Thymus (tissue), 11 donors: ENCODE data around the gene HECW1. TPM values are rescaled to one million over a fixed set of nuclear protein-coding genes. Genes with fewer than 3 reads are reported as not detected.

ENCODE experiments used
- DNase-seq, 9 donors: peaks; one replicate each; pipeline ENCODE4 v3.0.0-alpha.2; 2013; ENCODE audit warnings: low spot score in 9 of 9, low read depth in 6 of 9, missing footprints in 1 of 9
- H3K27ac ChIP-seq, 2 donors: one replicate each; pipeline ENCODE4 v1.5.1; 2013; ENCODE audit warnings: control low read depth in 1 of 2, low read depth in 1 of 2, low read length in 1 of 2, mild to moderate bottlenecking in 1 of 2, moderate library complexity in 1 of 2
- H3K27me3 ChIP-seq, 2 donors: one replicate each; pipeline ENCODE4 v1.5.1; 2013; ENCODE audit warnings: low read length in 1 of 2; ENCODE audit not compliant: control insufficient read depth in 2 of 2, insufficient read depth in 1 of 2
- H3K36me3 ChIP-seq, 2 donors: one replicate each; pipeline ENCODE4 v1.5.1; 2013; ENCODE audit warnings: low read length in 1 of 2, mild to moderate bottlenecking in 1 of 2, moderate library complexity in 1 of 2; ENCODE audit not compliant: control insufficient read depth in 2 of 2, insufficient read depth in 2 of 2
- H3K4me1 ChIP-seq, 2 donors: one replicate each; pipeline ENCODE4 v1.5.1; 2013; ENCODE audit warnings: low read length in 2 of 2; ENCODE audit not compliant: control insufficient read depth in 2 of 2, insufficient read depth in 2 of 2
- H3K4me3 ChIP-seq, 2 donors: one replicate each; pipeline ENCODE4 v1.5.1; 2013; ENCODE audit warnings: low read length in 2 of 2, control low read depth in 1 of 2, mild to moderate bottlenecking in 1 of 2
- H3K9me3 ChIP-seq, 2 donors: one replicate each; pipeline ENCODE4 v1.5.1; 2013; ENCODE audit warnings: low read length in 1 of 2, mild to moderate bottlenecking in 1 of 2; ENCODE audit not compliant: control insufficient read depth in 2 of 2, insufficient read depth in 1 of 2
- WGBS: extraction: QIAGEN DNeasy Blood & Tissue Kit; methylation state at CpG from one replicate; pipeline ENCODE4 v1.1.7; 2013; 5-methylcytosine and 5-hydroxymethylcytosine counted together
- polyA plus RNA-seq: library from polyadenylated mRNA; stranded (reverse); fragments of 200-250 nt; gene quantifications from one replicate; pipeline ENCODE4 v1.2.3, GENCODE V29; 2013
- total RNA-seq: library from RNA; stranded (reverse); fragments of 120-200 nt; gene quantifications from one replicate; pipeline ENCODE4 v1.2.4, GENCODE V29; 2013
- donor health status: healthy.

The HECW1 gene
- total and polyA plus RNA-seq, 2 donors = 0.05 to 0.23 TPM

DNA sequence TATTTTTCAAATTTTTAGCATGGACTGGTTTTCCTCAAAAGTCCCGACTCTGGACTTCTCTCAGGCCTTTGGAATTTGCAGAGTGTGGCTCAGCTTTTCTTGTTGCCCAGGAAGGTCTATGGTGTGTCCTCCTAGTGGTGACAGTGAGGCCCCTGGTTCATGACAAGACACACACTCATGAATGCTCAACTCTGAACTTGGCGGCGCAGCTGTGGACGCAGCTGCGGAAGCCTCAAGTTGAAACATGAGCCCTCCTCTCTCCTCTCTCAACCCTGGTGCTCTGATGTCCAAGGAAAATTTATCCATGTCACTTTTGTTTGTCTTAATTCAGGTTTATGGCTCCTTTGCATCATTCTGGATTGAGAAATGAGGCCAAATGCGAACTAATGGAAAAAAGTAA is 183.9 kb downstream of the HECW1 start:
- WGBS = 93% methylated on average over 6 of the region's 6 CpGs
- Histone ChIP-seq H3K4me1 (no peaks in the 10 kb centered on the region), H3K36me3 (no peaks in the 10 kb centered on the region), H3K9me3 (no peaks in the 10 kb centered on the region), H3K4me3 (no peak overlapping the region), H3K27ac (no peak overlapping the region), H3K27me3 (no peaks in the 10 kb centered on the region)
- DNase-seq = no peak

DNA sequence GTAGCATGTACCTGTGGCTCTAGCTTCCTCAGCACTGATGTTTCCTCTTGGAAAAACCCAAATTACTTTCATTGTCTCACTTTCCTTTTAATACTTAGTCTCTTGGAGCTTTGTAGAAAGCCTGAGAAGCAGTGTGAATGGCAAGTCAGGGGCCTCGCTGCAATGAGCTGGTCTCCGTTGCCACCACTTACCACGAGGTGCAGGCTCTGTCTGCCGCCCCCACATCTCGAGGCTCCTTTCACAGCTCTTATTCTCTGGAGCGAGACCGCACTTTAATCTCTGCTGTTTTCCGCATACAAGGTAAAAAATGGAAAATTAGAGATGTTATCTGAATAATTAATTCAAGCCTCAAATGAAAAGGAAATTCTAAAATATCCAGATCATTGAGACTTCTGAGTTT is 186.2 kb downstream of the HECW1 start:
- no peak for DNase-seq
- WGBS = 95% methylated on average over 8 of the region's 8 CpGs

DNA sequence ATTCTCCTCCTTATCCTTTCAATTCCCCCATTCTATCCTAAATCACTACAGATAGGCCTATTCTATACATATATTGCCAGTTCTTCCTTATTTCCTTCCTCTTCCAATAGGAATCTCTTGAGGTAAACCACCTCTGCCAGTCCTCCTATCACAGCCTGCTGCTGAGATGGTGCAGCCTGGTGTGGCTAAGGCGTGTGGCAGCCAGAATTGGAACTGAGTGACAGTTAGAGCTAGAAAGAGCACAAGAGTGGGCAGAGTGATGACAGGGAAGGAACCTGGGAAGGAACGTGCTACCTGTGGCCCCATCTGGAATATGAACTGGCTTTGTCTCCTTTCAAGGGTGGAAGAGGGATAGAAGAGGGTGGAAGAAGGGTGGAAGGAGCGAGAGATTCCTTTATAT is 187.7 kb downstream of the HECW1 start:
- Histone ChIP-seq H3K27me3 (no peaks in the 10 kb centered on the region), H3K4me3 (no peak overlapping the region)

More for the DNA sequence above, 186.2 kb downstream of the HECW1 start:
- Histone ChIP-seq H3K4me3 (no peak overlapping the region), H3K27ac (no peak overlapping the region), H3K27me3 (no peaks in the 10 kb centered on the region), H3K4me1 (no peaks in the 10 kb centered on the region), H3K9me3 (no peaks in the 10 kb centered on the region), H3K36me3 (no peaks in the 10 kb centered on the region)

DNA sequence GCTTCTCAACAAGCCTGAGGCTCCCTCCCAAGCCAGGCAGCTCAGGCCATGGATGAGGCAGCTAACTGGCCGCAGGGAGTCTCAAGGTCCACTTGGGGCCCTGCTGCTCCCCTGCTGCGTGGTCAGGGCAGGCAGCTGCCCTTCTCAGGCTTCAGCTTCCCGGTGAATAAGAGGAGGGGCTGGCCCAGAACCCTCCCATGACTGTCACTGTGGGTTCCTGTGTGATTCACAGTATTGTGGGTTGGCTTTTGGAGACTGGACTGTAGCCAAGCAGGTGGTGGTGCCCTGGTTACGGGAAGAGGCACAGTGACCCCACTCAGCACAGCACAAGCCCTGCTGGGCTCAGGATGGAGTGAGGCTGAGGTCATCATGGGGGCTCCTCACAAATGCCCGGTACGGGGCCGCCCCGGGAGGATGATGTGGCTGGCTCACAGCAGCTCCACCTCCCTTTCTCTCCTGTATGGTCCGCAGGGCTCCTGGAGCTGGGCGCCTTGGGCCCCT is 189.8 kb downstream of the HECW1 start:
- H3K4me3 ChIP-seq = no peak overlapping the region
- no peaks in the 10 kb centered on the region for H3K4me1 ChIP-seq
- 74% methylated on average over 10 of the region's 10 CpGs for WGBS

More for the DNA sequence above, 187.7 kb downstream of the HECW1 start:
- 84% methylated on average over 3 of the region's 3 CpGs for WGBS
- no peaks in the 10 kb centered on the region for H3K9me3 ChIP-seq
- DNase-seq = no peak
- H3K4me1 ChIP-seq = no peaks in the 10 kb centered on the region
- no peak overlapping the region for H3K27ac ChIP-seq
- no peaks in the 10 kb centered on the region for H3K36me3 ChIP-seq

GRCh38 chr7:43302773-43303460 is 190.5 kb downstream of the HECW1 start:
- H3K27me3 ChIP-seq = no peaks in the 10 kb centered on the region
- H3K36me3 ChIP-seq = no peaks in the 10 kb centered on the region
- H3K4me3 ChIP-seq = no peak overlapping the region
- 70% methylated on average over 11 of the region's 11 CpGs for WGBS
- no peak overlapping the region for H3K27ac ChIP-seq
- no peaks in the 10 kb centered on the region for H3K4me1 ChIP-seq
- no peak for DNase-seq
- no peaks in the 10 kb centered on the region for H3K9me3 ChIP-seq

More for the DNA sequence above, 189.8 kb downstream of the HECW1 start:
- Histone ChIP-seq H3K36me3 (no peaks in the 10 kb centered on the region), H3K27me3 (no peaks in the 10 kb centered on the region), H3K27ac (no peak overlapping the region), H3K9me3 (no peaks in the 10 kb centered on the region)
- no peak for DNase-seq

GRCh38 chr7:43303740-43304241 is 191.3 kb downstream of the HECW1 start:
- Histone ChIP-seq H3K36me3 (no peaks in the 10 kb centered on the region), H3K27me3 (no peaks in the 10 kb centered on the region), H3K9me3 (no peaks in the 10 kb centered on the region), H3K4me3 (no peak overlapping the region), H3K27ac (no peak overlapping the region), H3K4me1 (no peaks in the 10 kb centered on the region)
- DNase-seq = peak in 1 of 9 donors; percentile 16
- WGBS = 50% methylated on average over 4 of the region's 4 CpGs

DNA sequence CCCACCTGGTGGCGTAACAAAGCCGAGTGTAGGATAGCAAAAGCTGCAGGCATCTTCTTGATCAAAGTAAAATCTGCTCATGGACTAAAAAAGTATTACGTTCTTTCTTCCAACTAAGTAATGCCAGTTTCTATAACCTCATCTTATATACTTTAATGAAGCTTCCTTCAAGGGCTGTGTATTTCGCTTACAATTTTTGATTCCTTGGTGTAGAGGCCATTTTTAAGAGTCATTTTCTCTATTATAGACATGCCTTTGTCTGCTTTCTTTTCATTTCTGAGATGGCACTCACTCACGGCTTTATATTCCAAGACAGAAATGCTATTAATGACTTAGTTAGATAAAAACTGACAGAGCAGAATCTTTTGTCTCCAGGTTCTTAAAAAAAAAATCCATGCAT is 194.0 kb downstream of the HECW1 start:
- Histone ChIP-seq H3K4me1 (no peaks in the 10 kb centered on the region), H3K4me3 (no peak overlapping the region), H3K27me3 (no peaks in the 10 kb centered on the region), H3K27ac (no peak overlapping the region), H3K9me3 (no peaks in the 10 kb centered on the region), H3K36me3 (no peaks in the 10 kb centered on the region)
- WGBS = 86% methylated on average over 5 of the region's 5 CpGs
- no peak for DNase-seq

DNA sequence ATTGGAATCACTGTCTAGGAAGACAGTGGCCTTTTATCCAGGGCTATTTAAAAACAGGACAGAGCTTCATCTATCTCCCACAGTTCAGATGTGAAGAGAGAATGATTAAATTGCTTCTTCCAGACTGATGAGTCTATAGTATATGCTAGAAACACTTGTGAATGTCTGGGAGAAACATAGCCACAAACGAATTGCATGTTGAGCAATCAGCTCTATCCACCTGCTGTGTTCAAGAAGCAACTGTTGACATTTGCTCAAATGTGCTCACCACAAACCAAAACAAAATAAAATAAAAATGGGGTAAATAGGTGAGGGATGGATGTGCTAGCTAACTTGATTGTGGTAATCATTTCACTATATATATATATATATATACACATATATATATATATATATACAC is 195.1 kb downstream of the HECW1 start:
- Histone ChIP-seq H3K4me1 (no peaks in the 10 kb centered on the region), H3K27ac (no peak overlapping the region), H3K36me3 (no peaks in the 10 kb centered on the region), H3K4me3 (no peak overlapping the region), H3K9me3 (no peaks in the 10 kb centered on the region), H3K27me3 (no peaks in the 10 kb centered on the region)
- WGBS = 92% methylated on average over 1 of the region's 1 CpG
- no peak for DNase-seq

- no peaks in the 10 kb centered on the region for H3K27me3 ChIP-seq
- H3K36me3 ChIP-seq = no peaks in the 10 kb centered on the region
- no peak overlapping the region for H3K4me3 ChIP-seq
- 92% methylated on average over 8 of the region's 8 CpGs for WGBS
- H3K4me1 ChIP-seq = no peaks in the 10 kb centered on the region
- no peak for DNase-seq
- no peaks in the 10 kb centered on the region for H3K9me3 ChIP-seq
- H3K27ac ChIP-seq = no peak overlapping the region
Observed at GRCh38 chr7:43308913-43309705, 196.7 kb downstream of the HECW1 start.
